GM18909 (cell line): ENCODE data around the gene LILRA6.
A peak's percentile ranks its signal among the peaks of the same experiment; 100 is the strongest.
"Not testable (repeated sequence)": the region's sequence is repeated elsewhere in the genome, so short reads cannot be mapped to it uniquely, and the experiment has no call there.

Experiments
- ATAC-seq: cut with Tn5 transposase; IDR thresholded peaks from one replicate; pipeline ENCODE4 v1.9.1; 2021; ENCODE audit warnings: mild to moderate bottlenecking; ENCODE audit not compliant: unreplicated experiment, poor library complexity

LILRA6 gene

GRCh38 chr19:54209811-54210494 lies 32.6 kb downstream of the LILRA6 start:
- no peak for ATAC-seq

DNA sequence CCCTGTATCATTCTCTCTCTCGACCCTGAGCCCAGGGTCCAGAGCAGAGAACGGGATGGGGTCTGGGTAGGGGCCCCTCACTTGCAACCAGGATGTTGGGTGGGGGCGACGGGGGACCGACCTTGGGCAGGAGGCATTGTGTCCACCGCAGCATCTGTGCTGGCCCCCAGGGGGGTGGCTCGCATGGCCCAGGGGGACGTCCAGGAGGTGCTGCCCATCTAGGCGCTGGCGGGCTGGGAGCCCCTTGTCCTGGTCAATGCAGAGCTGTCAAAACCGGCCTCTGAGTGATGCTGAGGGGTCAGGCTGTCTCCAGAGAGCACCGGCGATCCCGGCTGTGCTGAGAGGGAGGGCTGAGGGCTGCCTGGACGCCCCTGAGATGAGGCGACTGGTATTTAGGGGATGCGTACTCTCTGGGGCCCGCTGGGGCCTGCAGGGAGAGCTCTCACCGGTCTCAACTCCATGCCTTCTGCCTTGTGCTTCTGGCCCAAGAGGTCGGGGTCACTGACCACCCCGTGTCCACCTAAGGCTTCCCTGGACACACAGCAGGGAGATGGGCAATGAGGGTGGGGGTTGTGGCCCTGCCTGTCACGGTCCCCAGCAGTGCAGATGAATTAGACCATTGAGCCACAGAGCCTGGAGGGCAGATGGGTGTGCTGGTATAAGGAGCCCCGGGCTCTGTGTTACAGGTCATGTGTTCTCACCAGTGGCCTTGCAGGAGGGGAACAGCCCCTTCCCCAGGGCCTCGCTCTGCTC lies 33.4 kb downstream of the LILRA6 start:
- ATAC-seq = no peak

- no peak for ATAC-seq
These were observed 33.9 kb downstream of the LILRA6 start for GRCh38 chr19:54208784-54209057.

DNA sequence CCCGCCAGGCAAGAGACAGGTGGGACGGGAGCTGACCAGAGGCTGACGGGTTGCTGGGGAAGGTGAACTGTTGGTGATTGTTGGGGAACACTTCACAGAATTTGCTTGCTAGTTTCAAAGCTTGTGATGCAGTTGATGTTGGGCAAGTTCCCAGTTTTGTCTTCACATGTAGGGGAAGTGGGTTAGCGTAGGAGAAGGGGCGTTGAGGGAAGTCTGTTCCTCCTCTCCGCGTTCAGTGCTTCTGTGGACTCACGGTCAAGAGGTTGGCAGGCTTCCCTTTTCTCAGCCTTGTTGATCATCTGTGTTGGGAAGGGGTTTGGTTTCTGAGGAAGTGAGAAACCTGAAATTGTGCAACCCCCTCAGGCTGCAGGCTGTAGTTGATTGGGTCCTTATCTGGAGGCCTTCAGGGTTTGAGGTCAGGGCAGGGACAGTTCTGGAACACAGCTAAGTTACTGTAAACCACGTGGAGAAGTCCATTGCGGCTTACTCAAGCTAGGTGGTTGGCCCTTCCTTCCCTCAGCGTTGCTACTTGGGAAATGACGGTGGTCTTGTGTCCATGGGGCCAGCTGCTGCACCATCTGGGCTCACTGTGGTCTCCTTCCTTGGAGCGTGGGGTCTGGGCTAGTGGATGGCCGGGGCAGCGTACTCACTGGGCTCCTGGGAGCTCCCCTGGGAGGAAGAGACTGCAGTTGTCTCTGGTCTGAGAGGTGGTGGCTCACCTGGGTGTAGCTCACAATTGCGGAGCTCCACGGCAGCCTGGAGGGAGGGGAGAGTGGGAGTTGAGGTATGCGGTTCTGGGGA lies 34.4 kb downstream of the LILRA6 start:
- ATAC-seq = peak; percentile 46

DNA sequence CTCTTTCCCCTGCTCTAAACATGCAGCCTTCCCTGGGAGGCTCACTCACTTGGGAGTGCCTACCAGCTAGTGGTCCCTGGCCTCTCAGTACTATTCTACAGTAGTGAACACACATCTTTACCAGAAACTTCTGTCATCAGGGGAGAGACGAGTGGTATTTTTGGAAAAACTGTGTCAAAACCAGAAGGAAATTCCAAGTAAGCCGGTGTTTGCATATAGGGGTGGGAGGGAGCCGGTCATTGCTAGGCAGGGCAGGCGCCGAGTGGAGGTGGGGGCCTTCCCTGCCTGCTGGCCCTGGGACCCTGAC lies 35.0 kb downstream of the LILRA6 start:
- no peak for ATAC-seq

DNA sequence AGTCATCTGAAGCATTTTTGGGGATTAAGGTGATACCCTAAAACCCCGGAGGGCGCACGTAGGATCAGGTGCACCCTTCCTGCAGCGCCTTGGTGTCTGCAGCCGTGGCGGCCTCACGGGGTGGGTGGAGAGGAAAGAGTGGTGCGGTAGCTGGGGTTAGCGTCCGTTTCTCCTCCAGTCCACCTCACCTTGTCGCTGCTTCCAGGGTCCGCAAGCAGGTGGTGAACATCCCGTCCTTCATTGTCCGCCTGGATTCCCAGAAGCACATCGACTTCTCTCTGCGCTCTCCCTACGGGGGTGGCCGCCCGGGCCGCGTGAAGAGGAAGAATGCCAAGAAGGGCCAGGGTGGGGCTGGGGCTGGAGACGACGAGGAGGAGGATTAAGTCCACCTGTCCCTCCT lies 35.4 kb downstream of the LILRA6 start:
- not testable (repeated sequence) for ATAC-seq

- no peak for ATAC-seq
These were observed 35.8 kb downstream of the LILRA6 start for GRCh38 chr19:54206831-54207177.

- no peak for ATAC-seq
These were observed 36.4 kb downstream of the LILRA6 start for GRCh38 chr19:54206030-54206830.

DNA sequence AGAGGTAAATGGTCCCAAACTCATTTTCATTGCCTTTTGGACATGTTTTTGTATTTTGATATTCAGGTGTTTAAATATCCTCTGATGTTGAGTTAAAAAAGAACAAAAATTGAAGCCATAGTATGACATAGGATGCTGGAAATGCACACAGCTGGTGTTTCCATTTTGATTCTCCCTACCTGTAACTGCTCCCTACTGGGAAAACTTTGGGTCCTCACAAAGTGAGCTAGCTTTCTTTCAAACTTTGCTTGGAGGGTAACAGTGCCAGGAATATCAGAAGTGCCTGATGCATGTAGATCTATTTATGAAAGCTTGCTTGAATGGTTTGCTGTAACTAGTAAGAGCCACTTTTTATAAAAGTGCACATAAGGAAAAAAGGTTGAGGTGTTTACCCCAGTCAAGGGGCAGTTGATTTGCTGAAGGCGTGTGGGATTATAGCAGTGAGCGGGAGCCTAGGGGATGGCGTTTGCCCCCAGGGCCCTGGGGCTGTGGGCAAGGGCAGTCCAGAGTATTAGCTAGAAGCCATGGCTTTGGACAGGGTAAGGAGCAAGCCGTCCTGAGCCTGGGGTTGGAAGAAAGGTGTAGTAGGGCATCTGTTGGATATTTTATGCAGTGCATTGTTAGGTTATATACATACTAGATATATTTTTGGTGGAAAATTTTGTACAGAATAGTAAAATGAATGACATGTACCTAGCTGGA lies 37.7 kb downstream of the LILRA6 start:
- no peak for ATAC-seq

DNA sequence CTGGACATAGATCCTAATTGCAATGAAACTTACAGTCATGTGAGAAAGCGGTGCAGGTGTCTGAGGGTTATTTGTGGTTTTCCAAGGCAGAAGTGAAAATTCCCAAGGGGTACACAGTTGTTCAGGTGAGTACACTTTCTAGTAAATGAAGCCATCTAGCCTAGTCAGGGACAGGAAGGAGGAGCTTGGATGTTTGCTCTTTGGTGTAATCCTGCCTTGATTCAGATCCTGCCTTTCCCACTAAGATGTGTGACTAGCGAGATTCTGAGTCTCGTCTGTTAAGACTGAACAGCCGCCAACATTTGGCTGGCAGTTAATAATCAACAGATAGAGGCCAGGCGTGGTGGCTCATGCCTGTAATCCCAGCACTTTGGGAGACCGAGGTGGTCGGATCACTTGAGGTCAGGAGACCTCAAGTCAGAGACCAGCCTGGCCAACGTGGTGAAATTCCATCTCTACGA lies 39.4 kb downstream of the LILRA6 start:
- ATAC-seq = no peak

GRCh38 chr19:54201980-54202379 lies 40.6 kb downstream of the LILRA6 start:
- no peak for ATAC-seq

DNA sequence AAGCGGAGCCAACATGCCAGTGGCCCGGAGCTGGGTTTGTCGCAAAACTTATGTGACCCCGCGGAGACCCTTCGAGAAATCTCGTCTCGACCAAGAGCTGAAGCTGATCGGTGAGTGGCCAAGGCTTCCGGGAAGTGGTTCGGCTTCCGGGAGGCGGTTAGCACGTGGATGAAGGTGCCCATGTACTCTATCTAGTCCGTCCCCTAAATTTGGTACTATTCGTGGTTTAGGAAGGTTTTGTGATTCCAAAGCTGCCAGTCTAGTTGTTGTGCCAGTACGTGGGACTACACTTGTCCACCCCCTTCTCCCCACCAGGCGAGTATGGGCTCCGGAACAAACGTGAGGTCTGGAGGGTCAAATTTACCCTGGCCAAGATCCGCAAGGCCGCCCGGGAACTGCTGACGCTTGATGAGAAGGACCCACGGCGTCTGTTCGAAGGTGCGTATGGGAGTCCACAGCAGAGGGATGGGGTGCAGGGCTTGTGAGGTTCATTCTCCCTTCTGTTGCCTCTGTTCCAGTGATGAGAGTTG lies 41.4 kb downstream of the LILRA6 start:
- no peak for ATAC-seq

DNA sequence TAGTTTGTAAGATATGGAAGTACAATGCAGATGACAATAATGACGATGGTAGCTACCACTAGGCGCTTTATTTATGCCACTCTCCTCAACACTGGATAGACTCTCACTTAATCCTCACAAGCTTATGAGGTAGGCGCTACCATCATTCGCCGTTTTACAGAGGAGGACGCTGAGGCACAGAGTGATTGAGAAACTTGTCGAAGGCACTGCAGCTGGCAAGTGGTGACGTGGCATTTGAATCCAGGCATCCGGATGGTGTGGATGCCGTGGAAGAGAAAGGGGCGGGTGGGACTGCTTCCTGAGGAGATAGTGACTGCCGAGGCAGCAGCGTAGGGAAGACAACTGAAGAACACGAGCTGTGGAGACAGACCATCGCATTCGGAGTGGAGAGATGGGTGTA lies 43.2 kb downstream of the LILRA6 start:
- no peak for ATAC-seq

GRCh38 chr19:54197121-54197520 lies 45.5 kb downstream of the LILRA6 start:
- ATAC-seq = no peak

GRCh38 chr19:54196536-54196935 lies 46.1 kb downstream of the LILRA6 start:
- ATAC-seq = no peak

GRCh38 chr19:54194463-54194862 lies 48.1 kb downstream of the LILRA6 start:
- ATAC-seq = not testable (repeated sequence)

GRCh38 chr19:54193011-54193410 lies 49.6 kb downstream of the LILRA6 start:
- no peak for ATAC-seq

- no peak for ATAC-seq
These were observed 50.7 kb downstream of the LILRA6 start for GRCh38 chr19:54191811-54192453.

DNA sequence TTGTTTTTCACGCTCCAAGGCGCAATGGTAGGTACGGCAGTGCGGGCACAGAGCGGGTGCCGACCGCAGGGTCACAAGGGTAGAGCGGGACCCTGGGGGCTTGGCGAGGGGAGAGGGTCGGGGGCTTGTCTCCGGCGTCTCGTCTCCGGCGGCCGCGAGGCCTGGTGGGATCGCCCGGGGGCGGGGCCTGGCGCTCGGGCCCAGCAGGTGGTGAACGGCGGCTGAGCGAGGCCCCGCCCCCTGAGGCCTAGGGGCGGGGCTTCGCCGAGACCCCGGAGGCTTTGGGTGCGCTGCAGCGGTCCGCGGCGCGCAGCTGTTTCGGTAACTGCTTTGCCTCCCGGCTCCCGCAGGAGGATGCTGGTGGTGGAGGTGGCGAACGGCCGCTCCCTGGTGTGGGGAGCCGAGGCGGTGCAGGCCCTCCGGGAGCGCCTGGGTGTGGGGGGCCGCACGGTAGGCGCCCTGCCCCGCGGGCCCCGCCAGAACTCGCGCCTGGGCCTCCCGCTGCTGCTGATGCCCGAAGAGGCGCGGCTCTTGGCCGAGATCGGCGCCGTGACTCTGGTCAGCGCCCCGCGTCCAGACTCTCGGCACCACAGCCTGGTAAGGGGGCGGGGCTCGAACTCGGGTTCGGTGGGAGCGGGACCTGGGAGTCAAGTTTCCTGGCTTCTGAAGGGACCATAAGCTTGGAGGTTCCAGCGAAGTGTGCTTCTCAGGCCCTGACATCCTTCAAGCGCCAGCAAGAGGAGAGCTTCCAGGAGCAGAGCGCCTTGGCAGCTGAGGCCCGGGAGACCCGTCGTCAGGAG lies 51.4 kb downstream of the LILRA6 start, which contains the start of gene TSEN34:
TSS of gene TSEN34 (plus strand) at position 298 of the 800 bp plus-strand sequence. CDS start at position 355, 57 bp downstream.
- ATAC-seq = peak; percentile 32
